ENCODE data around the gene MAN1A1.
A peak's percentile ranks its signal among the peaks of the same experiment; 100 is the strongest.
"Not testable (repeated sequence)": the region's sequence is repeated elsewhere in the genome, so short reads cannot be mapped to it uniquely, and the experiment has no call there.

MAN1A1 gene

GRCh38 chr6:119187596-119187995 lies 162.0 kb downstream of the MAN1A1 start:
- no peak for DNase-seq

- DNase-seq = no peak
Measured at GRCh38 chr6:119186490-119186889, 163.1 kb downstream of the MAN1A1 start.

GRCh38 chr6:119184008-119184648 lies 165.4 kb downstream of the MAN1A1 start:
- no peak for DNase-seq

GRCh38 chr6:119183457-119183856 lies 166.1 kb downstream of the MAN1A1 start:
- no peak for DNase-seq

GRCh38 chr6:119182875-119183274 lies 166.7 kb downstream of the MAN1A1 start:
- DNase-seq = peak; percentile 29 to 66

GRCh38 chr6:119182216-119182803 lies 167.3 kb downstream of the MAN1A1 start:
- DNase-seq = no peak

- DNase-seq = no peak
Measured at GRCh38 chr6:119181046-119181445, 168.5 kb downstream of the MAN1A1 start.

GRCh38 chr6:119179842-119180241 lies 169.7 kb downstream of the MAN1A1 start:
- no peak for DNase-seq

- DNase-seq = no peak
Measured at GRCh38 chr6:119179062-119179461, 170.5 kb downstream of the MAN1A1 start.

- no peak for DNase-seq
Measured at GRCh38 chr6:119176445-119176844, 173.1 kb downstream of the MAN1A1 start.

- no peak for DNase-seq
Measured at GRCh38 chr6:119174879-119175817, 174.4 kb downstream of the MAN1A1 start.

- no peak for DNase-seq
Measured at GRCh38 chr6:119174085-119174445, 175.5 kb downstream of the MAN1A1 start.

GRCh38 chr6:119173249-119174084 lies 176.1 kb downstream of the MAN1A1 start:
- no peak for DNase-seq

GRCh38 chr6:119172824-119173223 lies 176.7 kb downstream of the MAN1A1 start:
- no peak for DNase-seq

GRCh38 chr6:119171864-119172588 lies 177.5 kb downstream of the MAN1A1 start:
- DNase-seq = no peak

GRCh38 chr6:119171088-119171841 lies 178.3 kb downstream of the MAN1A1 start:
- DNase-seq = no peak

- DNase-seq = no peak
Measured at GRCh38 chr6:119170447-119171087, 179.0 kb downstream of the MAN1A1 start.

GRCh38 chr6:119170103-119170446 lies 179.5 kb downstream of the MAN1A1 start:
- DNase-seq = no peak

- DNase-seq = not testable (repeated sequence)
Measured at GRCh38 chr6:119169355-119169754, 180.2 kb downstream of the MAN1A1 start.

- no peak for DNase-seq
Measured at GRCh38 chr6:119166024-119166784, 183.4 kb downstream of the MAN1A1 start.
